Neural progenitor cell (in vitro differentiated cells): ENCODE results near the gene GGTLC1. TPM values are rescaled to one million over a fixed set of nuclear protein-coding genes. Genes with fewer than 3 reads are reported as not detected.

Experiments used
- DNase-seq: peaks from one replicate; pipeline ENCODE4 v3.0.0-alpha.2; 2016; ENCODE audit warnings: low spot score
- H2AFZ ChIP-seq: fragments of 200-600 bp; sonication (generic); replicated peaks from 2 replicates; pipeline ENCODE4 v1.6.1; 2016; ENCODE audit warnings: antibody characterized with exemption
- H3F3A ChIP-seq: fragments of 200-600 bp; sonication (generic); 2 replicates; pipeline ENCODE4 v1.6.1; 2016; ENCODE audit warnings: antibody characterized with exemption, low read depth
- H3K27ac ChIP-seq: fragments of 200-600 bp; sonication (generic); 2 replicates; pipeline ENCODE4 v1.5.1; 2016; ENCODE audit warnings: mild to moderate bottlenecking
- H3K27me3 ChIP-seq: fragments of 200-600 bp; sonication (generic); 2 replicates; pipeline ENCODE4 v1.6.1; 2016; ENCODE audit warnings: mild to moderate bottlenecking, moderate library complexity
- H3K36me3 ChIP-seq: fragments of 200-600 bp; sonication (generic); 2 replicates; pipeline ENCODE4 v1.5.1; 2016
- H3K4me1 ChIP-seq: fragments of 200-600 bp; sonication (generic); 2 replicates; pipeline ENCODE4 v1.6.1; 2016; ENCODE audit warnings: mixed run types
- H3K4me2 ChIP-seq: fragments of 200-600 bp; sonication (generic); 2 replicates; pipeline ENCODE4 v1.6.1; 2016
- H3K4me3 ChIP-seq: fragments of 200-600 bp; sonication (generic); 2 replicates; pipeline ENCODE4 v1.5.1; 2016
- H3K79me2 ChIP-seq: fragments of 200-600 bp; sonication (generic); 2 replicates; pipeline ENCODE4 v1.6.1; 2016; ENCODE audit warnings: low read depth
- H3K9ac ChIP-seq: fragments of 200-600 bp; sonication (generic); 2 replicates; pipeline ENCODE4 v1.6.1; 2016
- H3K9me3 ChIP-seq: fragments of 200-600 bp; sonication (generic); 2 replicates; pipeline ENCODE4 v1.5.1; 2016; ENCODE audit warnings: low read depth
- H4K20me1 ChIP-seq: fragments of 200-600 bp; sonication (generic); 2 replicates; pipeline ENCODE4 v1.6.1; 2016; ENCODE audit warnings: low read depth
- H3K27ac Mint-ChIP-seq: 3 replicates; pipeline ENCODE4 v1.8.0; 2021; ENCODE audit warnings: mixed read lengths
- H3K27me3 Mint-ChIP-seq: 2 replicates; pipeline ENCODE4 v1.8.0; 2022; ENCODE audit warnings: low read depth, mild to moderate bottlenecking, inconsistent platforms, moderate library complexity, mixed read lengths; ENCODE audit not compliant: insufficient read depth
- H3K36me3 Mint-ChIP-seq: 3 replicates; pipeline ENCODE4 v1.8.0; 2021; ENCODE audit warnings: mixed read lengths
- H3K4me1 Mint-ChIP-seq: 3 replicates; pipeline ENCODE4 v1.8.0; 2021; ENCODE audit warnings: mixed read lengths
- H3K4me3 Mint-ChIP-seq: 3 replicates; pipeline ENCODE4 v1.8.0; 2021; ENCODE audit warnings: mild to moderate bottlenecking, moderate library complexity, mixed read lengths
- H3K9me3 Mint-ChIP-seq: 3 replicates; pipeline ENCODE4 v1.8.0; 2020; ENCODE audit warnings: mixed read lengths
- CTCF ChIP-seq: fragments of 200-600 bp; sonication (generic); IDR thresholded peaks from 2 replicates; pipeline ENCODE4 v1.5.1; 2017; ENCODE audit warnings: antibody characterized with exemption, mild to moderate bottlenecking
- EZH2 ChIP-seq: fragments of 200-600 bp; sonication (generic); IDR thresholded peaks from 2 replicates; pipeline ENCODE4 v1.6.1; 2017; ENCODE audit warnings: antibody characterized with exemption, mild to moderate bottlenecking, moderate library complexity
- EZH2phosphoT487 ChIP-seq: fragments of 200-600 bp; sonication (generic); IDR thresholded peaks from 2 replicates; pipeline ENCODE4 v1.6.1; 2017; ENCODE audit warnings: antibody characterized with exemption
- total RNA-seq: library from RNA; depleted of rRNA; stranded (reverse); fragments of >200 nt; gene quantifications from 2 replicates; pipeline ENCODE4 v1.2.3, GENCODE V29; 2015; ENCODE audit warnings: low replicate concordance

Gene GGTLC1
- total RNA-seq, 1 donor from 2014 or later: not detected

GRCh38 chr20:24004471-24004870 is 15.9 kb upstream of the GGTLC1 start:
- peaks cover 5% of the 10 kb centered on the region for H3K9me3 Mint-ChIP-seq
- H3K9me3 ChIP-seq: no peaks in the 10 kb centered on the region
- no peak for TF ChIP-seq EZH2phosphoT487
- TF ChIP-seq CTCF: no peak
- no peak for TF ChIP-seq EZH2
- H3K4me3 ChIP-seq: no peak overlapping the region
- peak overlapping the region; percentile 21 for H3K4me2 ChIP-seq
- DNase-seq: peak; percentile 60
- H2AFZ ChIP-seq: no peak overlapping the region
- H3K4me1 ChIP-seq: peaks cover 18% of the 10 kb centered on the region
- peak overlapping the region; percentile 91 for H3K27ac Mint-ChIP-seq
- H3K27me3 ChIP-seq: no peaks in the 10 kb centered on the region
- peaks cover 37% of the 10 kb centered on the region for H3K4me1 Mint-ChIP-seq
- no peaks in the 10 kb centered on the region for H3K79me2 ChIP-seq
- H3K4me3 Mint-ChIP-seq: peak overlapping the region; percentile 71
- no peak overlapping the region for H3K27ac ChIP-seq
- H3K27me3 Mint-ChIP-seq: peaks cover 8% of the 10 kb centered on the region
- H3K36me3 ChIP-seq: no peaks in the 10 kb centered on the region
- no peak overlapping the region for H3K9ac ChIP-seq
- no peaks in the 10 kb centered on the region for H3K36me3 Mint-ChIP-seq
- H4K20me1 ChIP-seq: no peaks in the 10 kb centered on the region
- peaks cover 15% of the 10 kb centered on the region for H3F3A ChIP-seq

- Histone ChIP-seq H3K9me3 (no peaks in the 10 kb centered on the region), H3K27ac (no peak overlapping the region), H3F3A (peaks cover 15% of the 10 kb centered on the region), H4K20me1 (no peaks in the 10 kb centered on the region), H3K36me3 (no peaks in the 10 kb centered on the region), H3K4me1 (peaks cover 21% of the 10 kb centered on the region), H3K4me2 (no peak overlapping the region), H2AFZ (no peak overlapping the region), H3K4me3 (no peak overlapping the region), H3K79me2 (no peaks in the 10 kb centered on the region), H3K27me3 (no peaks in the 10 kb centered on the region), H3K9ac (no peak overlapping the region)
- Mint-ChIP-seq H3K27me3 (peaks cover 10% of the 10 kb centered on the region), H3K36me3 (no peaks in the 10 kb centered on the region), H3K9me3 (peaks cover 5% of the 10 kb centered on the region), H3K4me3 (peak overlapping the region; percentile 46), H3K4me1 (peaks cover 49% of the 10 kb centered on the region), H3K27ac (peak overlapping the region; percentile 9)
- no peak for DNase-seq
- no peak for TF ChIP-seq EZH2phosphoT487
- TF ChIP-seq EZH2: no peak
- TF ChIP-seq CTCF: no peak
Measured at GRCh38 chr20:24002896-24003295, 14.3 kb upstream of the GGTLC1 start.

- Histone ChIP-seq H3K27me3 (no peaks in the 10 kb centered on the region), H4K20me1 (no peaks in the 10 kb centered on the region), H3K79me2 (no peaks in the 10 kb centered on the region), H2AFZ (no peak overlapping the region), H3F3A (peaks cover 19% of the 10 kb centered on the region), H3K9ac (no peak overlapping the region), H3K36me3 (no peaks in the 10 kb centered on the region), H3K4me1 (peaks cover 21% of the 10 kb centered on the region), H3K4me2 (no peak overlapping the region), H3K4me3 (no peak overlapping the region), H3K27ac (no peak overlapping the region), H3K9me3 (no peaks in the 10 kb centered on the region)
- H3K27ac Mint-ChIP-seq: no peak overlapping the region
- no peak for TF ChIP-seq EZH2phosphoT487
- H3K4me3 Mint-ChIP-seq: no peak overlapping the region
- peaks cover 49% of the 10 kb centered on the region for H3K4me1 Mint-ChIP-seq
- H3K27me3 Mint-ChIP-seq: peaks cover 12% of the 10 kb centered on the region
- no peak for DNase-seq
- no peaks in the 10 kb centered on the region for H3K36me3 Mint-ChIP-seq
- H3K9me3 Mint-ChIP-seq: peaks cover 5% of the 10 kb centered on the region
Measured at GRCh38 chr20:24001712-24002405, 13.3 kb upstream of the GGTLC1 start.

- peaks cover 12% of the 10 kb centered on the region for H3K27me3 Mint-ChIP-seq
- H3K27me3 ChIP-seq: no peaks in the 10 kb centered on the region
- H3K27ac Mint-ChIP-seq: no peak overlapping the region
- peaks cover 5% of the 10 kb centered on the region for H3K9me3 Mint-ChIP-seq
- no peak overlapping the region for H3K4me3 Mint-ChIP-seq
- no peaks in the 10 kb centered on the region for H3K9me3 ChIP-seq
- peaks cover 29% of the 10 kb centered on the region for H3F3A ChIP-seq
- no peak overlapping the region for H3K27ac ChIP-seq
- H3K36me3 Mint-ChIP-seq: no peaks in the 10 kb centered on the region
- peaks cover 9% of the 10 kb centered on the region for H3K4me1 ChIP-seq
- DNase-seq: no peak
- no peak for TF ChIP-seq EZH2phosphoT487
- no peak overlapping the region for H3K4me2 ChIP-seq
- peaks cover 29% of the 10 kb centered on the region for H3K4me1 Mint-ChIP-seq
- no peaks in the 10 kb centered on the region for H3K79me2 ChIP-seq
- H3K36me3 ChIP-seq: no peaks in the 10 kb centered on the region
- no peak overlapping the region for H3K4me3 ChIP-seq
- no peak overlapping the region for H2AFZ ChIP-seq
- no peaks in the 10 kb centered on the region for H4K20me1 ChIP-seq
- no peak overlapping the region for H3K9ac ChIP-seq
Measured at GRCh38 chr20:23998844-23999243, 10.3 kb upstream of the GGTLC1 start.
